ENCODE measurements around the gene REV3L.

The REV3L gene

DNA sequence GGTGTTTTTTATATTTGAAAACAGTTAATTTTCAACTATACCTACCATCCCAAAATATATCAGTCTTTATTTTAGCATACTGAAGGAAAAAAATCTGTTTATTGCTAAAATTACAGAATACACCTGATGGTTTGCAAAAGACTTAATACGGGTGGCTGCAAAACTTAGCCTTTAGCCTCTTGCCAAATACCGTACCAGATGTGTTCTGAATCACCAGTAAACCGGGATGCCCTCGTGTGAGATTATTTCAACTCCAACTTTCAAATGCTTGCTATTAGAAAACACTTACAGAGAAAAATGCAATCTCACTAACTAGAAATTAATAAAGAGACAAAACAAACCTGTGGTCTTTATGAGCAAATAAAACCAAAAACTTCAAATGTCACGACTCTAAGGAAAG is 36.0 kb downstream of the REV3L start:
- TF ChIP-seq CTCF (conservative IDR thresholded peaks at IDR 0.05): no peak
- no peak overlapping the region for H3K27ac ChIP-seq

DNA sequence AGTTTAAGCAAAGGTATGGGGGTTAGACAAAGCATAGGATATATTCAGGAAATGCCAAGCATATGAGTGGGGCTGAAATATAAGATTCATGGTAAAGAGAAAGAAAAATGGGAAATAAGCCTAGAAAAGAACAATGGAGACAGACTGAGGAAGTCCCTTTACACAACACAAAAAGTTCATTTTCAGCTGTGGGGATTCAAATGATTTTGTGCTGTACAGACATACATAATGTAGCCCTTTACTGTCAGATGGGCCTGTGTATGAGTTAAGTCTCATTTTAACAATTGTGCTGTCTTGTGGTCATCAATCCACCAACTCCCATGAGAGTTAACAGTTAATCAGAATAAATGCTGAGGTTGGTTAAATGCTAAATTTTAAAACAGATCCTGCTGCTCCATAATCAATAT is 37.2 kb downstream of the REV3L start:
- H3K27ac ChIP-seq: no peak overlapping the region
- TF ChIP-seq CTCF (conservative IDR thresholded peaks at IDR 0.05): no peak

- H3K27ac ChIP-seq: no peak overlapping the region
- no peak for TF ChIP-seq CTCF (conservative IDR thresholded peaks at IDR 0.05)
Observed at GRCh38 chr6:111444794-111445193, 38.2 kb downstream of the REV3L start.

DNA sequence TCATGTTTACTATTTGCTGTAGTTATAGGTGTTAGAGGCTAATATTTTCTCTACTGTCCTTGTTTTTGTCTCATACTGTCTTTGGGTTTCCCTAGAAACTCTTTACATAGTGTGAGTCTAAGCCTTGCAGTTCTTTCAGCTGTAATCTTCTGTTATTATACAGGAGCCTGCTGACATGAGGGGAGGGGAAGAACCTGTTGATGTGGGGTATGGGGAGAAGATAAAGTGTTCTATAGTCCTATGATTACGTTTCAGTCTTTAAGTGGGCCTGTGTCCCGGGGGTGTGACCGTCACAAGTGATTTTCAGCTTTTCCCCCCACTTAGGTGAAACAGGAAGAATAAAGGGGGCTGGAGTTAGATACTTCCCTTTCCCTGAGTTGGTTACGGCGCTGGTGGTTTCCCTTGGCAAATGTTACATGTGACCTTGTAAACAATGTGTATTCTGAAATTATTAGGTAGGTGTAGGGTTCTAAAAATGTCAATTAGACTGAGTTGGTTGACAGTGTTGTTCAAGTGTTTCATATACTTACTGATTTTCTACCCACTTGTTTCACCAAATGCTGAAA is 41.3 kb downstream of the REV3L start:
- no peak overlapping the region for H3K27ac ChIP-seq
- TF ChIP-seq CTCF (conservative IDR thresholded peaks at IDR 0.05): no peak

- TF ChIP-seq CTCF (conservative IDR thresholded peaks at IDR 0.05): no peak
Observed at GRCh38 chr6:111439171-111439570, 43.8 kb downstream of the REV3L start.

GRCh38 chr6:111437573-111437972 is 45.4 kb downstream of the REV3L start:
- TF ChIP-seq CTCF (conservative IDR thresholded peaks at IDR 0.05): no peak
- H3K27ac ChIP-seq: no peak overlapping the region

More at GRCh38 chr6:111439171-111439570, 43.8 kb downstream of the REV3L start:
- H3K27ac ChIP-seq: no peak overlapping the region

DNA sequence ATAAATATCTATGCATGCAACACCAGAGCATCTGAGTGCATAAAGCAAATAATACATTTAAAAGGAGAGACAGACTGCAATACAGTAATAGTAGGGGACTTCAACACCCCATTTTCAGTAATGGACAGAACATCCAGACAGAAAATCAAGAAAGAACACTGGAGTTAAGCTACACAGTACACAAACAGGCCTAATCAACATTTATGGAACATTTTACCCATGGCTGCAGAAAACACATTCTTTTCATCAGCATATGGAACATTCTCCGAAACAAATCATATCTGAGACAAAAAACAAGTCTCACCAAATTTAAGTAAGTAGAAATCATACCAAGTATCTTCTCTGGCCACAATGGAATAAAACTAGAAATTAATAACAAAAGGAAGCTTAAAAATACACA is 50.5 kb downstream of the REV3L start:
- H3K27ac ChIP-seq: no peak overlapping the region
- no peak for TF ChIP-seq CTCF (conservative IDR thresholded peaks at IDR 0.05)
